A673 (cell line): ENCODE data around the gene MPC1L.

Experiments
- EZH2 ChIP-seq: fragments of 200-600 bp; sonication (generic); IDR thresholded peaks from 2 replicates; pipeline ENCODE4 v1.6.1; 2017; ENCODE audit warnings: borderline replicate concordance, low read depth, mild to moderate bottlenecking, mixed read lengths, antibody characterized with exemption, low read length; ENCODE audit not compliant: poor library complexity, severe bottlenecking
- TF ChIP-seq, protein P1 (sequence below): fragments of 300-800, 200-600 bp; sonication (generic); conservative IDR thresholded peaks from 2 replicates; pipeline ENCODE4 v1.5.1; 2017; ENCODE audit warnings: low read depth, mild to moderate bottlenecking, antibody characterized with exemption, low read length, moderate library complexity, mixed read lengths

DNA sequence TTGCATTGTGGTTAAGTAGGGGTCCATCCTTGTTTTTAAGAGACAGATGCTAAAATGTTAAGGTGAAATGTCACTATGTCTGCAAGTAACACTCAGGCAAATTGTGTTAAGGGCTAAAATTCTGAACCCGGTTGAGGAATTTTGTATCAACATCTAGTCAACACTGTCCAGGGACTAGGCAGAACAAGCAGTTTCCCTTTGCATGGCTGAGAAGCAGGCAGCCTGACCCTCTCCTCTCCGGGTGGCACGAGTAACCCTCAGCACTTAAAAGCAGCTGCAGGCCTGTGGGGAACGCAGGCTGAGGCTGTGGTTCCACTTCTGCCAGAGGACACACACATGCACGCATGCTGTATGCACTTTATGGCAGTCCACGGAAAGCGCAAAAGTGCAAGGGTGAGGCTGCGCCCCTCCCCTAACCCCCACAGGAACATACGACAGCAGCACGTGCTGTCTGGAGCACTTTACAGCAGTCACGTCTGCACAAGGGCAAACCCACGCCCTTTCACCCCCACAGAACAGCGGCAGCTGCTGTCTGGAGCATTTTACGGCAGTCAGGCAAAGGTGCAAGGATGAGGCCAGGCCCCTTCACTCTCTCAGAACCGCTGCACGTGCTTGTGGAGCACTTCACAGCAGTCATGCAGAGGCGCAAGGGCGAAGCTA is 619 bp upstream of the MPC1L start:
- TF ChIP-seq, protein P1, sequence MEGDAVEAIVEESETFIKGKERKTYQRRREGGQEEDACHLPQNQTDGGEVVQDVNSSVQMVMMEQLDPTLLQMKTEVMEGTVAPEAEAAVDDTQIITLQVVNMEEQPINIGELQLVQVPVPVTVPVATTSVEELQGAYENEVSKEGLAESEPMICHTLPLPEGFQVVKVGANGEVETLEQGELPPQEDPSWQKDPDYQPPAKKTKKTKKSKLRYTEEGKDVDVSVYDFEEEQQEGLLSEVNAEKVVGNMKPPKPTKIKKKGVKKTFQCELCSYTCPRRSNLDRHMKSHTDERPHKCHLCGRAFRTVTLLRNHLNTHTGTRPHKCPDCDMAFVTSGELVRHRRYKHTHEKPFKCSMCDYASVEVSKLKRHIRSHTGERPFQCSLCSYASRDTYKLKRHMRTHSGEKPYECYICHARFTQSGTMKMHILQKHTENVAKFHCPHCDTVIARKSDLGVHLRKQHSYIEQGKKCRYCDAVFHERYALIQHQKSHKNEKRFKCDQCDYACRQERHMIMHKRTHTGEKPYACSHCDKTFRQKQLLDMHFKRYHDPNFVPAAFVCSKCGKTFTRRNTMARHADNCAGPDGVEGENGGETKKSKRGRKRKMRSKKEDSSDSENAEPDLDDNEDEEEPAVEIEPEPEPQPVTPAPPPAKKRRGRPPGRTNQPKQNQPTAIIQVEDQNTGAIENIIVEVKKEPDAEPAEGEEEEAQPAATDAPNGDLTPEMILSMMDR: no peak
- no peak for TF ChIP-seq EZH2
